Activated naive CD4-positive, alpha-beta T cell treated with anti-CD3 and anti-CD28 coated beads, Interleukin-2, amount 50 U/mL, for 72 hours (primary cell): Measurements from ENCODE around the gene ZNF318. TPM values are rescaled to one million over a fixed set of nuclear protein-coding genes. Genes with fewer than 3 reads are reported as not detected.
"Not testable (repeated sequence)": the region's sequence is repeated elsewhere in the genome, so short reads cannot be mapped to it uniquely, and the experiment has no call there.

Experiments
- ATAC-seq, 2 donors: fragments of 150-1000 bp; cut with Tn5 transposase; 2 replicates each; pipeline ENCODE4 v1.10.0; 2021; ENCODE audit warnings: mild to moderate bottlenecking in 2 of 2, moderate library complexity in 2 of 2
- DNase-seq, 2 donors: peaks; one replicate each; pipeline ENCODE4 v3.0.0; 2021 to 2022; ENCODE audit warnings: low spot score in 2 of 2
- H3K27ac Mint-ChIP-seq, 2 donors: one replicate each; pipeline ENCODE4 v1.8.0; 2022; ENCODE audit warnings: mild to moderate bottlenecking in 2 of 2, mixed read lengths in 2 of 2
- H3K36me3 Mint-ChIP-seq, 2 donors: one replicate each; pipeline ENCODE4 v1.8.0; 2022; ENCODE audit warnings: mixed read lengths in 2 of 2
- H3K9me3 Mint-ChIP-seq, 2 donors: one replicate each; pipeline ENCODE4 v1.8.0; 2022; ENCODE audit warnings: mixed read lengths in 2 of 2
- total RNA-seq, 2 donors: library from RNA; stranded (reverse); gene quantifications; one replicate each; pipeline ENCODE4 v1.2.3, GENCODE V29; 2022

The ZNF318 gene
- total RNA-seq, 2 donors from 2014 or later: 10.8 to 12.2 TPM

DNA sequence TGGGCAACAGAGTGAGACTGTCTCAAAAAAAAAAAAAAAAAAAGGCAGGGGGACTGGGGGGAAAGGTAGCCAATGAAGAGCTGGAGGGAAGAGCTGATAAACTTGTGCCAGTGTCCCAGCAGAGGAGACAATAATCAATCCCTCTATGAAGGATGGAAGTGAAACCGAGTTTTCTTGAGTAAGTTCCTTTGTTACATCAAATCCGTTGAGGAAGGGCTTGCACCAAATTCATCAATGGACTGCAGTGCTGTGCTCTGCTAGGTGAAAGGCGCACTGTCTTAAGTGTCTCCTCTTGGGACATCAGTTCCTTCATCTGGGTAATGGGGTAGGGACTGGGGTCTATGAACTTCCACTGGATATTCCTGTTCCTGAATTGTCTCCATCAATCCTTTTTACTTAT, 57.8 kb downstream of the ZNF318 start:
- DNase-seq (no peak), ATAC-seq (no peak)
- Mint-ChIP-seq H3K36me3 (no peaks in the 10 kb centered on the region), H3K27ac (no peak overlapping the region), H3K9me3 (no peaks in the 10 kb centered on the region)

DNA sequence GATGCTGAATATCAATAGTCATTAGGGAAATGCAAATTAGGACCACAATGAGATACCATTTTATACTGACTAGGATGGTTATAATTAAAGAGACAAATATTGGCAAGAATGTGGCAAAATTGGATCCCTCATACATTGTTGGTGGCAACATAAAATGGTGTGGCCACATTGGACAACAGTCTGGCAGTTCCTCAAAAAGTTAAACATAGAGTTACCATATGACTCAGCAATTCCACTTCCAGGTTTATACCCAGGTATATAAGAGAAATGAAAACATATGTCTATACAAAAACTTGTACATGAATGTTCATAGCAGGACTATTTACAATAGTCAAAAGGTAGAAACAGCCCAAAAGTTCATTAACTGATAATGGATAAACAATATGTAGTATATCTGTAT, 58.8 kb downstream of the ZNF318 start:
- H3K27ac Mint-ChIP-seq: no peak overlapping the region
- ATAC-seq: no peak
- H3K9me3 Mint-ChIP-seq: no peaks in the 10 kb centered on the region

DNA sequence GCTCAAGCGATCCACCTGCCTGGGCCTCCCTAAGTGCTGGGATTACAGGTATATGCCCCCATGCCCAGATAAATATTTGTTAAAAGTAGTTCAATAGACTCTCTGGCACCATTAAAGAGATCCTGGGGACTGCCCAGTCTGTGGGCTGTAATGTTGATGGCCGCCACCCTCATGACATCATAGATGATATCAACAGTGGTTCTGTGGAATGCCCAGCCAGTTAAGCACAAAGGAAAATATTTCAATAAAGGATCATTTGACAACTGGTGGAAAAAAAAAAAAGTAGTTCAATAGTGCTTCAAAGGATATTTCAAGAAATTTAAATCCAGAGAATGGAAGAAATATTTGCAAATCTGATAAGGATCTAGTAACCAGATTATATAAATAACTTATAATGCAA, 59.3 kb downstream of the ZNF318 start:
- Mint-ChIP-seq H3K36me3 (no peaks in the 10 kb centered on the region), H3K9me3 (no peaks in the 10 kb centered on the region), H3K27ac (no peak overlapping the region)
- ATAC-seq: no peak
- no peak for DNase-seq

More for the DNA sequence above, 58.8 kb downstream of the ZNF318 start:
- H3K36me3 Mint-ChIP-seq: no peaks in the 10 kb centered on the region
- DNase-seq: no peak

DNA sequence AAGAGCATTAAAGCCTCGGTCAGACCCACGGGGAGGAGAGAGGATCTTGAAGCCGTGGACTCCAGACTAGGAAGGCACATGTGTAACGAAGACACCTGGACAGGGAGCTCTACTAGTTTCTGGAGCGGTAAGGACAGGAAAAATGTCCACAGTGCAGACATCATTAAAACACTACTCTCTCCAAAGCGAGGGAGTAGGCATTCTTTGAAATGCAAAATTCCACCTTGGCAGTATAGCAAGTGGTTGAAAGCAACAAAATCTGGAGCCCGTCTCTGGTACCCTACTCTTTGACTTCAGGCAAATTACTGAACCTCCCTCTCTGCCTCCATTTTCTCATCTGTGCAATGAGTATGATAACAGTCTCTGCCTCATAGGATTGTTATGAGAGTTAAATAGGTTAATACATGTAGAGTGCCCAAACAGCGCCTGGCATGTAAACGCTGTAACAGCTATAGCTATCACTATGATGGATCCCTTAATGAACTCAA, 60.4 kb downstream of the ZNF318 start:
- Mint-ChIP-seq H3K27ac (peak overlapping the region in 1 of 2 donors; percentile 68), H3K36me3 (no peaks in the 10 kb centered on the region)

DNA sequence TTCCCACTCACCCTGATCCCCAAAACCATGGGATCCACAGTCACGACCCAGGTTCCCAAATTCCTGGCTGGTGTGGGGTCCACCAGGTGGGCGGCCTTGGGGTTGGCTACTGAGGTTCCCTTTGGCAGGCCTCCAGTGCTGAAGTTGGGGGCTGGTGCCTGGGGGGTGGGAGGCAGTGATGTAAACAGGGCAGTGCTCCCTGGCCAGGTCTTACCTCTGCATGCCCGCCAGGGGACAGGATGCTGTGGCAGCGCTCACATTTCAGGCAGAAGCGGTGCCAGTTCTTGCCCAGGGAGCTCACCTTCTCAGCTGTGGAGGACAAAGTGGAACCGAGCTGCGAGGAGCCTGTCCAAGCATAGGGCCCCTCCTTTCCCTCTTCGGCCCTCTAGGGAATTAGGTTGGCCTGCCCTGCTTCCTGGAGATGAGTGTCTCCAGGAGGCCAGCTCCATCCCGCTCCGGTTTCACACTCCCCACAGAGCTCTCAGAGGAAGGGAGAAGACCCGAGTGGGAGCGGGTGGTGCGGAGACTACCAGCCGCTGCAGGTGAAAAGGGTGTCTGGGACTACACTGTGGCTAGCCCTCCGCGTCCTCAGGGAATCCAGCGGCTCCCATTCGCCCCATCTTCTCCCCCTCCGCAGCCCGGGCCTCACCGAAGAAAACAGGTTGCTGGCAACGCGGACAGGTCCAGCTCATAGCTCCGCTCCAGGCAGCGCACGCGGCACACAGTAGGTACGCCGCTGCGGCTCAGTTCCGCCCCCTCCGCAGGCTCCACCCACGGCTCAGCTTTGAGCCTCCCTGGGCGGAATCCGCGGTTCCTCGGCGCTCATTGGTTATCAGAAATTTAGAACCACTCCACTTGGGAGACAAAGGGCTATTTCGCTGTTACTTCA, 61.1 kb downstream of the ZNF318 start, which contains the start of gene CRIP3:
Gene CRIP3 (minus strand): TSS at position 726 of the 889 bp plus-strand sequence. CDS start 34 bp downstream, at position 692.
- no peaks in the 10 kb centered on the region for H3K36me3 Mint-ChIP-seq
- H3K27ac Mint-ChIP-seq: peak within 1 kb of the TSS in 1 of 2 donors; percentile 68
- H3K9me3 Mint-ChIP-seq: no peaks in the 10 kb centered on the region
- ATAC-seq: peak; percentile 95 to 99
- peak; percentile 56 to 75 for DNase-seq

More for the DNA sequence above, 60.4 kb downstream of the ZNF318 start:
- no peak for DNase-seq
- ATAC-seq: no peak
- no peaks in the 10 kb centered on the region for H3K9me3 Mint-ChIP-seq

DNA sequence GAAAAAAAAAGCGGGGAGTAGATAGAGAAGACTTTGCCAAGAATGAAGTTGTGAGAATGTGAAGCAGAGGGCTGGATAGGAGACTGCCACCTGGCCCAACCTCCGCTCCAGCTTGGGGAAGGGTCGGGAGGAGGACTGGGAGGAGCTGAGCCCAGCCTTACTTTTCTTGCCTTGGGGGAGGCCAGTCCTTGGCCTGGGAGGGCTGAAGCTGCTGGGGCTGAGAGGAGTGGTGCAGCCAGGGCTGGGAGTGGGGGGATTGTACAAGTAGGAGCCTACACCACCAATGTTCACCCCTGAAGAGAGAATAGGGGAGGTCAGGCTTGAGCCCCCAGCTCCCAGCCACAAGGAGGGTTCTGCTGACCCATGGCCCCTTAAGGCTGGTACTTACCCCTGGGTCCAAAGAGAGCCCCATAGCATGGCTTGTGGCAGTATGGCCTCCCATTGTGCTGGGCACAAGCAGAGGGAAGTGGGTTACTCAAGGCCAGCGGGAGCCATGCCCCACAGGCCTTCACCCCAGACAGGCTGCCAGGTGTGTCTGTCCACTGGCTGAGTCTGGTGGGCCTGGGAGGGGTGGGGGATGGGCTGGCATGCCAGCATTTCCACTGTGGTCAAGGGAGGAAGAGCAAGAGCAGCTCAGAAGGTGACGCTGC, 61.9 kb downstream of the ZNF318 start:
- DNase-seq: no peak
- Mint-ChIP-seq H3K27ac (no peak overlapping the region), H3K9me3 (no peaks in the 10 kb centered on the region), H3K36me3 (no peaks in the 10 kb centered on the region)
- ATAC-seq: no peak

DNA sequence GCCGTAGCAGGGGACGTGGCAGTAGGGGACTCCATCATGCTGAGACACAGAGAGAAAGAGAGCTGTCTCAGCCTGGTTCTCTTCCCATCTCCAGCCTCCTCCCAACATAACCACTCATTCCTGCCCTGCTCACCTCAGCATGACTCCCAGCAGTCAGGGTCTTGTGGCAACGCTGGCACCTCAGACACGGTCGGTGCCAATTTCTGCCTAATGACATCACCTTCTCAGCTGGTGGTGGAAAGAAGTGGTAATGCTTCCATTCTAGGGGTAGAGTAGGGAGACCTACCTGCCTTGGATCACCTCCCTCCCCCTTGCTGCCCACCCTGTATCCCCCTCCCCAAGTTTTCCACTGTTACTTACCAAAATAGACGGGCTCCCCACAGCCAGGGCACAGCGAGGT, 63.4 kb downstream of the ZNF318 start:
- ATAC-seq (no peak), DNase-seq (no peak)
- H3K9me3 Mint-ChIP-seq: no peaks in the 10 kb centered on the region
- no peaks in the 10 kb centered on the region for H3K36me3 Mint-ChIP-seq
- no peak overlapping the region for H3K27ac Mint-ChIP-seq

DNA sequence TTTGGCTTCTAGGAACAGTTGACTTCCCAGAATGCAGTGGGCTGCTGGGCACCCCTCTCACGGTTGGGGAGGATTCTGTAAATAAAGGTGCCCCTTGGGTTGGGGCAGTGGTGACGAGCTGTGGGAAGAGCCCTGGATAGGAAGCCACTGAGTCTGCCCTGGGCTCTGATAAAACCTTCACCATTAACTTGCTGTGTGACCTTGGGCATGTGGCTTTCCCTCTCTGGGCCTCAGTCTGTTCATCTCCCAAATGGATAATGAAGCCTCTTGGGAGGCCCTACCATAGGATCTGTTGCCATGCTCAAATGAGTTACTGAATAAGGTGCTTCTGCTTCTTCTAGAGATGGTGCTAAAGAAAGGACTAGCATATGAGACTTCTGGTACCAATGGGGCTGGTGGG, 64.6 kb downstream of the ZNF318 start:
- DNase-seq (no peak), ATAC-seq (no peak)

DNA sequence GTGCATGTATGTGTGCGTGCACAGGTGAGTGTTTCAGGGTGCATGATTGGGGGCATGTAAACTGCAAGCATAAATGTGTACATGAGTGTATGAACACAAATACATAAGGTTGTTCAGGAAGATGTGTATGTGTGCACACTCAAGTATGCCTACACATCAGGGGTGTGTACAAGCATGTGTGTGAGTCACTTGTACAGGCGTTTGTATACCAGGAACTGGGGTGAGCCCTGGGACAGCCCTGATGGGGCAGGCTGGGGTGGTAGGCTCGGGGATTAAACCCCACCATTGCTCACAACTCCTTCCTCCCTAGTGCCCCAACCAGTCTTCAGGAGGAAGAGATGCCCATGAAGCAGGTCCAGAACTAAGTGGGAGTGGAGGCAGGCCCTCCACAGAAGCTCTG, 65.1 kb downstream of the ZNF318 start:
- no peak for DNase-seq
- Mint-ChIP-seq H3K9me3 (no peaks in the 10 kb centered on the region), H3K36me3 (no peaks in the 10 kb centered on the region), H3K27ac (no peak overlapping the region)
- no peak for ATAC-seq

More for the DNA sequence above, 64.6 kb downstream of the ZNF318 start:
- Mint-ChIP-seq H3K36me3 (no peaks in the 10 kb centered on the region), H3K9me3 (no peaks in the 10 kb centered on the region), H3K27ac (no peak overlapping the region)

DNA sequence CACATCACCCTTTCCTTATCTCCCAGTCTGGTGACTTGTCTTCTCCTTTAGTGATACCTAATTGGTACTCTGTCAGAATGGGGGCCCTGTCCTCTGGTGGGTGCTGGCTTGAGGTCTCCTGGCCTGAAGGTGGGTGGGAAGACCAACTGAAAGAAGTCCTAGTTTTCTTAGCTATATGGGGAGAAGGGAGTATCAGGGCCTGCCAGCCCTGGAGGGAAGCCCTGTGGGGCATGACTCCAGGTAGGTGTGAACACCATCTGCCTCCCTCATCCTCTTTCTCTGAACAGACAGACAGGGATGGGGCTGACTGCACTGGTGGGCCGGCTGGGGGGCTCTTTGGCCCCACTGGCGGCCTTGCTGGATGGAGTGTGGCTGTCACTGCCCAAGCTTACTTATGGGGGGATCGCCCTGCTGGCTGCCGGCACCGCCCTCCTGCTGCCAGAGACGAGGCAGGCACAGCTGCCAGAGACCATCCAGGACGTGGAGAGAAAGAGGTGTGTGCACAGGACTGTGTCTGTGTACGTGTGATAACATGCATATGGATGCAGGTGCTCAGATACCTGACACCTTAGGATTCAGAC, 65.6 kb downstream of the ZNF318 start:
- Mint-ChIP-seq H3K27ac (no peak overlapping the region), H3K9me3 (no peaks in the 10 kb centered on the region)
- ATAC-seq: no peak

DNA sequence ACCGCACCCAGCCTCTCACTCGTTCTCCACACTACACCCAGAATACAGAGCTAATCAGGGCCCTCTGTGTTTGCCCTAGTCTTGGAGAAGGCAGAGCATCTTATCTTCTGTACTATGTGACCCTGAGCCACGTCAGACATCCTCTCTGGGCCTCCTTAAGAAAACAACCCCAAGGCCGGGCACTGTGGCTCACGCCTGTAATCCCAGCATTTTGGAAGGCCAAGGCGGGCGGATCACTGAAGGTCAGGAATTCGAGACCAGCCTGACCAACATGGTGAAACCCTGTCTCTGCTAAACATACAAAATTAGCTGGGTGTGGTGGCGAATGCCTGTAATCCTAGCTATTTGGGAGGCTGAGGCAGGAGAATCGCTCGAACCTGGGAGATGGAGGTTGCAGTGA, 66.4 kb downstream of the ZNF318 start:
- not testable (repeated sequence) for DNase-seq, H3K9me3 Mint-ChIP-seq, H3K36me3 Mint-ChIP-seq, H3K27ac Mint-ChIP-seq, ATAC-seq

More for the DNA sequence above, 65.6 kb downstream of the ZNF318 start:
- DNase-seq: no peak
- H3K36me3 Mint-ChIP-seq: no peaks in the 10 kb centered on the region

DNA sequence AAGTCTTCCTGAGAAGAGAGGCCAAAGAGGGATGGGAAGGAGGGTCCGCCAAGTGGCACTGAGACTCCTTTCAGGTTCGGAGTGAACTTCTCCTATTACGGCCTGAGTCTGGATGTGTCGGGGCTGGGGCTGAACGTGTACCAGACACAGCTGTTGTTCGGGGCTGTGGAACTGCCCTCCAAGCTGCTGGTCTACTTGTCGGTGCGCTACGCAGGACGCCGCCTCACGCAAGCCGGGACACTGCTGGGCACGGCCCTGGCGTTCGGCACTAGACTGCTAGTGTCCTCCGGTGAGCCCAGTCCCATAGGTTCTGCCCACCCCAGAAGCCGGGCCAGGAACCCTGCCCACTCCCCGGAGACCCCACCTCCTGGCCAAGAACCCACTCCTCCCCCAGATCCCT, 67.3 kb downstream of the ZNF318 start:
- Mint-ChIP-seq H3K36me3 (no peaks in the 10 kb centered on the region), H3K9me3 (no peaks in the 10 kb centered on the region), H3K27ac (no peak overlapping the region)
- DNase-seq (no peak), ATAC-seq (no peak)

DNA sequence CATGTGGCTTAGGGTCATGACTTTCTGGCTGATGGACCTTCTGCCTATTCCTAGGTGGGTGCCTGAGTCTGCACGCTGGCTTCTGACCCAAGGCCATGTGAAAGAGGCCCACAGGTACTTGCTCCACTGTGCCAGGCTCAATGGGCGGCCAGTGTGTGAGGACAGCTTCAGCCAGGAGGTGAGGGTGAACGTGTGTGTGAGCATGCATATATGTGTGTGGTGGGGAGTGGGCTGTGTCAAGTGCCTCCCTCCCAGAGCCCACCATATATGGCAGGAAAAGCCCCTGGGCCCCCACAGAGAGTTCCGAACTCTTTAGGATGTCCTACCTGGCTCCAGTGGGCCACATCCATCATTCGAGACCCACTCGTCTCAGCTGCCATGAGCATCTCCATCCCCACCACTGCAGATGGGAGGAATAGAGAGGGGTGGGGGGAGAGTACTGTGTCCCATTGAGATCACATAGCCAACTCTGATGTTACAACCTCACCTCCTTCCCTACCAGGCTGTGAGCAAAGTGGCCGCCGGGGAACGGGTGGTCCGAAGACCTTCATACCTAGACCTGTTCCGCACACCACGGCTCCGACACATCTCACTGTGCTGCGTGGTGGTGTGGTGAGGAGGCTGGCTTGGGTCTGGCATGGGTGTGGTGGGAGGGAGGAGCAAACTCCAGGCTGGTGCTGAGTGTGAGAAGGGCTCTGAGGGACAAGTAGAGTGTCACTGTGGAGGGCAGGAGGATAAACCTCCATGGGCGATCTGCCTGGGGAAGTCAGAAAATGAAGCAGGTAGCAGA, 68.2 kb downstream of the ZNF318 start:
- no peaks in the 10 kb centered on the region for H3K36me3 Mint-ChIP-seq
- H3K9me3 Mint-ChIP-seq: no peaks in the 10 kb centered on the region
- no peak overlapping the region for H3K27ac Mint-ChIP-seq
- ATAC-seq (no peak), DNase-seq (no peak)

DNA sequence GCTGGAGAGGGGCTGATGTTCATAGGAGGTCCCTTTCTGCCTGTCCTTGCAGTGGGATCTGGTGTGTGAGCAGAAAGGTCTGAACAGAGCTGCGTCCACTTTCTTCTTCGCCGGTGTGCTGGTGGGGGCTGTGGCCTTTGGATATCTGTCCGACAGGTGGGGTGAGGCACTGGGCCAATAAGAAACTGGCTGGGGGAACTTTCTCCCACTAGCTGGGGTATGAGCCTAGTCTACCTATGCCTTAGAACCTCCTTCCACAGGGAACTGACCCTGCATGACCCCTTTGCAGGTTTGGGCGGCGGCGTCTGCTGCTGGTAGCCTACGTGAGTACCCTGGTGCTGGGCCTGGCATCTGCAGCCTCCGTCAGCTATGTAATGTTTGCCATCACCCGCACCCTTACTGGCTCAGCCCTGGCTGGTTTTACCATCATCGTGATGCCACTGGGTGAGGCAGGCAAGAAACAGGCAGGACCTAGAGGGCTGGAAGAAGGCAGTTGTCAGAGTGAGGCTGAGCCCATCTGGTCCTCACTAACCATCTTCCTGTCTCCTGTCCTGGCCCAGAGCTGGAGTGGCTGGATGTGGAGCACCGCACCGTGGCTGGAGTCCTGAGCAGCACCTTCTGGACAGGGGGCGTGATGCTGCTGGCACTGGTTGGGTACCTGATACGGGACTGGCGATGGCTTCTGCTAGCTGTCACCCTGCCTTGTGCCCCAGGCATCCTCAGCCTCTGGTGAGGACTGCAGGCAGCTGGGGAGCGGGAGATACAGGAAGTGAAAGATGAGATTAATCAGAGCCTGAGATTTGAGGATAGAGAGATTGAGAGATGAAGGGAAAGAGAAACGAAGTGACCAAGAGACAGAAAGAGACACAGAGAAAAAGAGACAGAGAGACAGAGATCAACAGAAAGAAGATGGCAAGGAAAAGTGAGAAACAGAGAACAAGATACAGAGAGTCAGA, 69.8 kb downstream of the ZNF318 start:
- Mint-ChIP-seq H3K27ac (no peak overlapping the region), H3K36me3 (no peaks in the 10 kb centered on the region), H3K9me3 (no peaks in the 10 kb centered on the region)
- DNase-seq (no peak), ATAC-seq (no peak)

DNA sequence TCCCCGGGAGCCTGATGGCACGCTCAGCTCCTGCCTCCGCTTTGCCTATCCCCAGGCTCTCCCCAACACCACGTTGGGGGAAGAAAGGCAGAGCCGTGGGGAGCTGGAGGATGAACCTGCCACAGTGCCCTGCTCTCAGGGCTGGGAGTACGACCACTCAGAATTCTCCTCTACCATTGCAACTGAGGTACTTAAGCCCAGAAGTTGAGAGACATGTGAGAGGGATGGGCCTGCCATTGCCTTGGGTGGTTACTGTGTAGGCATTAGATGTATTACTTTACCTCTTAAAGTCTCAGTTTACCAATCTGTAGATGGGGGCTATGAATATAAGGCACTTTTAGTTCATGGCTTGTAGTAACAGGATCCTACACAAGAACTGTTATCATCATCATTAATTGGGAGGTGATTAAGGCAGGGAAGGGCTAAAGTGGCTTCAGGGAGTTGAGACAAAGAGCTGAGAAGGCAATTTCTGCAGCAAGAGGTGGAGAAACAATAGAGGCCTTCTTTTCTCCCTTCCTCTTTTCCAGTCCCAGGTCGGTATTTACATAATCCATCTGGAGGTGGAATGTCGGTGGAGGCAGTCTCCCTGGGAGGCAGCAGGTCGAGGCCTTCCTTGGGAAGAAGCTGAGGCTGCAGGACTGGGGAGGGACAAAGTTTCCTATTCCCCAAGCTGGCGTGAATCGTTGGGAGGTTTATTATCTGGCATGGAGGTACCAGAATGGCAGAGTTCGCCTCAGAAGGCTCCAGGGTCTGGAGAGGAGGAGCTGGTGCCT, 70.7 kb downstream of the ZNF318 start:
- no peaks in the 10 kb centered on the region for H3K36me3 Mint-ChIP-seq
- H3K27ac Mint-ChIP-seq: no peak overlapping the region
- DNase-seq (no peak), ATAC-seq (no peak)
- H3K9me3 Mint-ChIP-seq: no peaks in the 10 kb centered on the region
